B cell (primary cell): Measurements from ENCODE around the gene PJA1. TPM values are rescaled to one million over a fixed set of nuclear protein-coding genes. Genes with fewer than 3 reads are reported as not detected.

Experiments
- ATAC-seq: fragments of 200-7000 bp; cut with Tn5 transposase; one replicate; pipeline ENCODE4 v1.10.0; 2021; ENCODE audit warnings: low read depth, mild to moderate bottlenecking, moderate number of reproducible peaks, moderate library complexity
- CTCF ChIA-PET: fragments of 350-600 bp; sonication (Branson Sonifier 250); formaldehyde crosslinking; loops from one replicate; lab custom pipeline; 2021; ENCODE audit warnings: antibody characterized with exemption, inconsistent platforms; lab: Charles Lee
- POLR2A ChIA-PET: fragments of 350-600 bp; sonication (Branson Sonifier 250); formaldehyde crosslinking; loops from one replicate; lab custom pipeline; 2021; ENCODE audit warnings: antibody characterized with exemption; lab: Charles Lee
- DNase-seq: peaks from one replicate; pipeline ENCODE4 v3.0.0; 2013
- H2AFZ ChIP-seq: 2 replicates; pipeline ENCODE4 v1.6.1; 2012; ENCODE audit warnings: mild to moderate bottlenecking, low read depth, low read length; ENCODE audit not compliant: insufficient read depth, poor library complexity, severe bottlenecking
- H3K27ac ChIP-seq, 2 donors: 1 replicate in 1 of 2; 2 replicates in 1 of 2; pipeline ENCODE4 v1.5.1; 2012 to 2013; ENCODE audit warnings: low read length in 2 of 2, mild to moderate bottlenecking in 2 of 2, moderate library complexity in 1 of 2
- H3K27me3 ChIP-seq, 4 experiments: fragments of 200-600 bp in 1 of 4; sonication (generic) in 1 of 4; replicated peaks in 1 of 4; 1 replicate in 2 of 4; 2 replicates in 2 of 4; pipeline versions ENCODE4 v1.6.1 to v1.7.0; 2013 to 2016; ENCODE audit warnings: low read length in 3 of 4, mild to moderate bottlenecking in 2 of 4, mixed read lengths in 1 of 4, moderate library complexity in 1 of 4; ENCODE audit not compliant: insufficient read depth in 4 of 4, control insufficient read depth in 3 of 4; ENCODE audit errors: control extremely low read depth in 1 of 4
- H3K36me3 ChIP-seq, 2 experiments: replicated peaks in 1 of 2; 1 replicate in 1 of 2; 2 replicates in 1 of 2; pipeline versions ENCODE4 v1.6.1 to v1.7.1; 2013; ENCODE audit warnings: low read length in 1 of 2; ENCODE audit not compliant: insufficient read depth in 2 of 2, control insufficient read depth in 1 of 2; ENCODE audit errors: control extremely low read depth in 1 of 2, extremely low read depth in 1 of 2
- H3K4me1 ChIP-seq, 2 donors: fragments of 200-600 bp in 1 of 2; sonication (generic) in 1 of 2; 1 replicate in 1 of 2; 2 replicates in 1 of 2; pipeline versions ENCODE4 v1.5.1 to v1.6.1; 2013 to 2017; ENCODE audit warnings: low read length in 2 of 2; ENCODE audit not compliant: control insufficient read depth in 2 of 2, insufficient read depth in 2 of 2
- H3K4me2 ChIP-seq: replicated peaks from 2 replicates; pipeline ENCODE3; 2012; ENCODE audit warnings: mild to moderate bottlenecking, low read depth, low read length; ENCODE audit not compliant: poor library complexity, severe bottlenecking
- H3K4me3 ChIP-seq, 5 experiments: fragments of 200-600 bp in 1 of 5; sonication (generic) in 1 of 5; 1 replicate in 3 of 5; 2 replicates in 2 of 5; pipeline versions ENCODE4 v1.5.1 to v1.7.0; 2011 to 2016; ENCODE audit warnings: low read length in 4 of 5, mild to moderate bottlenecking in 4 of 5, low read depth in 2 of 5, control low read depth in 1 of 5, moderate library complexity in 1 of 5; ENCODE audit not compliant: insufficient read depth in 1 of 5; ENCODE audit errors: control extremely low read depth in 1 of 5, extremely low read depth in 1 of 5
- H3K79me2 ChIP-seq: fragments of 200-600 bp; sonication (generic); one replicate; pipeline ENCODE4 v1.6.0; 2016; ENCODE audit warnings: low read length; ENCODE audit not compliant: control insufficient read depth, insufficient read depth
- H3K9ac ChIP-seq: fragments of 200-600 bp; sonication (generic); 2 replicates; pipeline ENCODE4 v1.6.1; 2017; ENCODE audit warnings: mild to moderate bottlenecking, low read length, moderate library complexity
- H3K9me3 ChIP-seq, 3 donors: one replicate each; pipeline versions ENCODE4 v1.6.1 to v1.7.1; 2013; ENCODE audit warnings: low read length in 2 of 3; ENCODE audit not compliant: control insufficient read depth in 2 of 3, insufficient read depth in 1 of 3; ENCODE audit errors: control extremely low read depth in 1 of 3
- H4K20me1 ChIP-seq: 2 replicates; pipeline ENCODE4 v1.6.0; 2012; ENCODE audit warnings: mild to moderate bottlenecking, low read length; ENCODE audit not compliant: insufficient read depth, control insufficient read depth, poor library complexity, severe bottlenecking
- H3K27ac Mint-ChIP-seq: one replicate; pipeline ENCODE4 v1.8.0; 2021; ENCODE audit warnings: mixed read lengths
- H3K27me3 Mint-ChIP-seq: one replicate; pipeline ENCODE4 v1.8.0; 2021; ENCODE audit warnings: mixed read lengths
- H3K4me1 Mint-ChIP-seq: one replicate; pipeline ENCODE4 v1.8.0; 2021; ENCODE audit warnings: mixed read lengths
- H3K4me3 Mint-ChIP-seq: one replicate; pipeline ENCODE4 v1.8.0; 2021; ENCODE audit warnings: mixed read lengths
- H3K9me3 Mint-ChIP-seq: one replicate; pipeline ENCODE4 v1.8.0; 2022; ENCODE audit warnings: mixed read lengths; ENCODE audit not compliant: insufficient read depth
- EZH2 ChIP-seq: IDR thresholded peaks from 2 replicates; pipeline ENCODE4 v1.6.1; 2012; ENCODE audit warnings: borderline replicate concordance, low read depth, mild to moderate bottlenecking, moderate library complexity, low read length; ENCODE audit not compliant: insufficient read depth, poor library complexity, severe bottlenecking
- WGBS: methylation state at CpG from one replicate; pipeline ENCODE4 v1.1.5; 2013; ENCODE audit warnings: missing lambda C conversion rate; ENCODE audit not compliant: insufficient coverage; 5-methylcytosine and 5-hydroxymethylcytosine counted together
- intact Hi-C: fragments of 100-400 bp; cut with micrococcal nuclease; formaldehyde crosslinking; loops from one replicate; pipeline ENCODE4 v1.10.0; 2022
- polyA plus RNA-seq: library from polyadenylated mRNA; depleted of rRNA; stranded (reverse); fragments of >200 nt; gene quantifications from 2 replicates; pipeline ENCODE4 v1.2.3, GENCODE V29; 2012
- total RNA-seq, 2 donors: library from RNA; stranded (reverse); fragments of 120-200 nt in 1 of 2; gene quantifications; 1 replicate in 1 of 2; 2 replicates in 1 of 2; pipeline versions ENCODE4 v1.2.3 to v1.2.4, GENCODE V29; 2013 to 2022
- TF ChIP-seq, protein P1 (sequence below): fragments of 200-600 bp; IDR thresholded peaks from one replicate; pipeline ENCODE4 v1.8.0; 2022; ENCODE audit warnings: antibody characterized with exemption, mild to moderate bottlenecking

Gene PJA1
- total and polyA plus RNA-seq, 2 donors (not counting 1 experiment from before 2014, with no cell fraction given): 17.7 to 21.3 TPM

- no peaks in the 10 kb centered on the region for H3K9me3 Mint-ChIP-seq
- H3K27ac ChIP-seq: no peak overlapping the region
- no peak overlapping the region for H3K4me3 Mint-ChIP-seq
- ATAC-seq (no peak), DNase-seq (no peak)
- TF ChIP-seq EZH2: no peak
- TF ChIP-seq, protein P1, sequence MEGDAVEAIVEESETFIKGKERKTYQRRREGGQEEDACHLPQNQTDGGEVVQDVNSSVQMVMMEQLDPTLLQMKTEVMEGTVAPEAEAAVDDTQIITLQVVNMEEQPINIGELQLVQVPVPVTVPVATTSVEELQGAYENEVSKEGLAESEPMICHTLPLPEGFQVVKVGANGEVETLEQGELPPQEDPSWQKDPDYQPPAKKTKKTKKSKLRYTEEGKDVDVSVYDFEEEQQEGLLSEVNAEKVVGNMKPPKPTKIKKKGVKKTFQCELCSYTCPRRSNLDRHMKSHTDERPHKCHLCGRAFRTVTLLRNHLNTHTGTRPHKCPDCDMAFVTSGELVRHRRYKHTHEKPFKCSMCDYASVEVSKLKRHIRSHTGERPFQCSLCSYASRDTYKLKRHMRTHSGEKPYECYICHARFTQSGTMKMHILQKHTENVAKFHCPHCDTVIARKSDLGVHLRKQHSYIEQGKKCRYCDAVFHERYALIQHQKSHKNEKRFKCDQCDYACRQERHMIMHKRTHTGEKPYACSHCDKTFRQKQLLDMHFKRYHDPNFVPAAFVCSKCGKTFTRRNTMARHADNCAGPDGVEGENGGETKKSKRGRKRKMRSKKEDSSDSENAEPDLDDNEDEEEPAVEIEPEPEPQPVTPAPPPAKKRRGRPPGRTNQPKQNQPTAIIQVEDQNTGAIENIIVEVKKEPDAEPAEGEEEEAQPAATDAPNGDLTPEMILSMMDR: no peak
- H3K4me1 Mint-ChIP-seq: no peaks in the 10 kb centered on the region
- H3K27me3 Mint-ChIP-seq: no peaks in the 10 kb centered on the region
- H4K20me1 ChIP-seq: no peaks in the 10 kb centered on the region
- no peaks in the 10 kb centered on the region for H3K9me3 ChIP-seq
- intact Hi-C loops: no loop called here
- H3K27ac Mint-ChIP-seq: no peak overlapping the region
- no peaks in the 10 kb centered on the region for H3K79me2 ChIP-seq
- CTCF ChIA-PET: no interaction called here
- H3K36me3 ChIP-seq: no peaks in the 10 kb centered on the region
- no peak overlapping the region for H3K9ac ChIP-seq
- no CpG with 5 or more reads among the region's 2 CpGs for WGBS
- no peaks in the 10 kb centered on the region for H3K27me3 ChIP-seq
- H3K4me1 ChIP-seq: no peaks in the 10 kb centered on the region
- no peak overlapping the region for H2AFZ ChIP-seq
- H3K4me3 ChIP-seq: no peak overlapping the region
- H3K4me2 ChIP-seq: no peak overlapping the region
- POLR2A ChIA-PET: no interaction called here
Observed at GRCh38 chrX:69119122-69119521, 46.1 kb downstream of the PJA1 start.

- 86% methylated on average over 5 of the region's 11 CpGs for WGBS
- intact Hi-C loops: no loop called here
- TF ChIP-seq, protein P1: no peak
- no peak for TF ChIP-seq EZH2
- Mint-ChIP-seq H3K4me1 (no peaks in the 10 kb centered on the region), H3K9me3 (no peaks in the 10 kb centered on the region), H3K27ac (no peak overlapping the region), H3K27me3 (no peaks in the 10 kb centered on the region), H3K4me3 (no peak overlapping the region)
- H3K27me3 ChIP-seq: no peaks in the 10 kb centered on the region
- H2AFZ ChIP-seq: no peak overlapping the region
- H3K36me3 ChIP-seq: no peaks in the 10 kb centered on the region
- H4K20me1 ChIP-seq: no peaks in the 10 kb centered on the region
- no peak for DNase-seq
- CTCF ChIA-PET: no interaction called here
- POLR2A ChIA-PET: no interaction called here
- H3K4me3 ChIP-seq: no peak overlapping the region
- H3K79me2 ChIP-seq: no peaks in the 10 kb centered on the region
- no peak overlapping the region for H3K4me2 ChIP-seq
- no peak overlapping the region for H3K9ac ChIP-seq
- no peak overlapping the region for H3K27ac ChIP-seq
- no peaks in the 10 kb centered on the region for H3K9me3 ChIP-seq
- ATAC-seq: no peak
- H3K4me1 ChIP-seq: no peaks in the 10 kb centered on the region
Observed at GRCh38 chrX:69117876-69118526, 47.3 kb downstream of the PJA1 start.
